Tibial nerve (tissue), 4 donors: ENCODE measurements around the gene CREB1.

Experiments used
- EP300 ChIP-seq, 2 donors: sonication (generic); formaldehyde crosslinking; IDR thresholded peaks; one replicate each; pipeline ENCODE4 v1.6.1; 2017; ENCODE audit warnings: antibody characterized with exemption in 2 of 2, mild to moderate bottlenecking in 1 of 2
- POLR2A ChIP-seq, 2 donors: fragments of 450-650 bp; IDR thresholded peaks; one replicate each; pipeline ENCODE4 v1.6.1; 2017; ENCODE audit warnings: antibody characterized with exemption in 2 of 2, mild to moderate bottlenecking in 2 of 2, moderate library complexity in 2 of 2
- TF ChIP-seq, protein P1 (sequence below), 5 experiments: fragments of 200-600 bp in 3 of 5; fragments of 450-650 bp in 2 of 5; sonication (generic) in 3 of 5; IDR thresholded peaks; one replicate each; pipeline ENCODE4 v1.5.1; 2016 to 2019; ENCODE audit warnings: antibody characterized with exemption in 5 of 5, mild to moderate bottlenecking in 3 of 5, moderate library complexity in 2 of 5

DNA sequence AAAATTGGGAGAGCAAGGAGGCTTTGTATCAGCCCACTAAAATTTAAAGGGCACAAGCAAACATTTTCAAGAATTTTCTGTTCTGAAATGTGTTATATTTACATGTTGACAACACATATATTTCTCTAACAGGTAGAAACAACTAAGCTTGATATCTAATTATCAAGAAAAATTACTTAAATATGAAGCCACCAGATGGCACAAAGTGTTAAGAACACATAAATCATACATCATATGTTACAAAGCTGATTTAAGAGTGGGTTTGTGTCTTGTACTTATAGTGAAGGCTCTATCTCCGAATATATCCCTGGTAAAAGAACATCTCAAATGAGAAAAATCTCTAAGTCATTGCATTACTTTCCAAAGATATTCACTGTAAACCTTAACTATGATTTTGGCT, 19.6 kb upstream of the CREB1 start:
- TF ChIP-seq, protein P1, sequence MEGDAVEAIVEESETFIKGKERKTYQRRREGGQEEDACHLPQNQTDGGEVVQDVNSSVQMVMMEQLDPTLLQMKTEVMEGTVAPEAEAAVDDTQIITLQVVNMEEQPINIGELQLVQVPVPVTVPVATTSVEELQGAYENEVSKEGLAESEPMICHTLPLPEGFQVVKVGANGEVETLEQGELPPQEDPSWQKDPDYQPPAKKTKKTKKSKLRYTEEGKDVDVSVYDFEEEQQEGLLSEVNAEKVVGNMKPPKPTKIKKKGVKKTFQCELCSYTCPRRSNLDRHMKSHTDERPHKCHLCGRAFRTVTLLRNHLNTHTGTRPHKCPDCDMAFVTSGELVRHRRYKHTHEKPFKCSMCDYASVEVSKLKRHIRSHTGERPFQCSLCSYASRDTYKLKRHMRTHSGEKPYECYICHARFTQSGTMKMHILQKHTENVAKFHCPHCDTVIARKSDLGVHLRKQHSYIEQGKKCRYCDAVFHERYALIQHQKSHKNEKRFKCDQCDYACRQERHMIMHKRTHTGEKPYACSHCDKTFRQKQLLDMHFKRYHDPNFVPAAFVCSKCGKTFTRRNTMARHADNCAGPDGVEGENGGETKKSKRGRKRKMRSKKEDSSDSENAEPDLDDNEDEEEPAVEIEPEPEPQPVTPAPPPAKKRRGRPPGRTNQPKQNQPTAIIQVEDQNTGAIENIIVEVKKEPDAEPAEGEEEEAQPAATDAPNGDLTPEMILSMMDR (IDR thresholded peaks at IDR 0.05): no peak
- TF ChIP-seq POLR2A (IDR thresholded peaks at IDR 0.05): no peak
- no peak for TF ChIP-seq EP300 (IDR thresholded peaks at IDR 0.05)
